GM12892 (cell line): ENCODE data around the gene PARD3.

ENCODE experiments used
- POLR2A ChIP-seq: IDR thresholded peaks from 2 replicates; pipeline ENCODE4 v1.6.1; 2011; ENCODE audit warnings: low read depth, low read length, control low read depth
- TAF1 ChIP-seq: IDR thresholded peaks from 2 replicates; pipeline ENCODE4 v1.6.1; 2011; ENCODE audit warnings: low read depth, mild to moderate bottlenecking, control low read depth, low read length, borderline replicate concordance

DNA sequence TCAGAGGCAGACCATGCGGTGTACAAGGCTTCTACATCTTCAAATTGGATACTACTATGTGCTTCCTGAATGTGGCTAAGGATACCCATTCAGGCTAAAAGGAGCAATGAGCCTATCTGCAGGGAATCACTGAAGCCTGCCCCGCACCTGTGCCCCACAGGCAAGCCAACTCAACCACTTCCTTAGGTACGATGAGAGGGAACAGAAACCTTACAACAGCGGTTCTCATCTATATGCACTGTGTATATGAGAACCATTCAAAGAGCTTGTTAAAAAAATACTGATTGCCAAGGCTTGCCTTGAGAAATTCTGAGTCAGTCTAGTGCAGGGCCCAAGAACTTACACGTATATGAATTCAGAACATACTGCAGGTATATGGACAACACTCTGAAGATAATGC lies 679.6 kb downstream of the PARD3 start:
- TF ChIP-seq TAF1 (no peak), POLR2A (no peak)
